Measurements from ENCODE around the gene NUTM2A.
"Not testable (repeated sequence)": the region's sequence is repeated elsewhere in the genome, so short reads cannot be mapped to it uniquely, and the experiment has no call there.

DNA sequence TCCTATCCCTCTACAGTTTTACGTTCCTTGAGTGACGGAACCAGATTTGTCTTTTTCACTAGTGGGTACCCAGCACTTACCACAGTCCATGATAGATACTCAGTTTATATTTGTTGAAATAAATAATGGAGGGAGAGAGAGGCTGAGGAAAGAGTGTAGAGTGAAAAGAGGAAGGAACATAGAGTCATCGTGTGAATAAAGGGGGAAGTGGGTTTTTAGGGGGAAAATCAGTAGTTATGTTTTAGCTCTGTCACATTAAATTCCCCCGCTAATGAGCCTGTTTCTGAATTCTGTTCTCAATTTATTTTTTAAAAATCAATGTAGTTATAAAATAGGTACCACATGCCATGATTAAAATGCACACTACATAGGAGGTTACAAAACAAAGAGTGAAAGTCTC, 39.2 kb upstream of the NUTM2A start:
- TF ChIP-seq, protein P1, sequence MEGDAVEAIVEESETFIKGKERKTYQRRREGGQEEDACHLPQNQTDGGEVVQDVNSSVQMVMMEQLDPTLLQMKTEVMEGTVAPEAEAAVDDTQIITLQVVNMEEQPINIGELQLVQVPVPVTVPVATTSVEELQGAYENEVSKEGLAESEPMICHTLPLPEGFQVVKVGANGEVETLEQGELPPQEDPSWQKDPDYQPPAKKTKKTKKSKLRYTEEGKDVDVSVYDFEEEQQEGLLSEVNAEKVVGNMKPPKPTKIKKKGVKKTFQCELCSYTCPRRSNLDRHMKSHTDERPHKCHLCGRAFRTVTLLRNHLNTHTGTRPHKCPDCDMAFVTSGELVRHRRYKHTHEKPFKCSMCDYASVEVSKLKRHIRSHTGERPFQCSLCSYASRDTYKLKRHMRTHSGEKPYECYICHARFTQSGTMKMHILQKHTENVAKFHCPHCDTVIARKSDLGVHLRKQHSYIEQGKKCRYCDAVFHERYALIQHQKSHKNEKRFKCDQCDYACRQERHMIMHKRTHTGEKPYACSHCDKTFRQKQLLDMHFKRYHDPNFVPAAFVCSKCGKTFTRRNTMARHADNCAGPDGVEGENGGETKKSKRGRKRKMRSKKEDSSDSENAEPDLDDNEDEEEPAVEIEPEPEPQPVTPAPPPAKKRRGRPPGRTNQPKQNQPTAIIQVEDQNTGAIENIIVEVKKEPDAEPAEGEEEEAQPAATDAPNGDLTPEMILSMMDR (IDR thresholded peaks at IDR 0.05): not testable (repeated sequence)
- TF ChIP-seq POLR2A (IDR thresholded peaks at IDR 0.05): not testable (repeated sequence)

Measured in esophagus squamous epithelium (tissue), 4 donors.